Ectodermal cell (in vitro differentiated cells): ENCODE measurements around the gene SPN.
"Not testable (repeated sequence)": the region's sequence is repeated elsewhere in the genome, so short reads cannot be mapped to it uniquely, and the experiment has no call there.

Source experiments
- H3K27ac ChIP-seq: 2 replicates; pipeline ENCODE4 v1.7.0; 2013; ENCODE audit warnings: mild to moderate bottlenecking, low read depth, low read length; ENCODE audit not compliant: insufficient read depth, poor library complexity, severe bottlenecking
- H3K27me3 ChIP-seq: 2 replicates; pipeline ENCODE4 v1.7.0; 2013; ENCODE audit warnings: mild to moderate bottlenecking, low read length; ENCODE audit not compliant: insufficient read depth, control insufficient read depth, poor library complexity, severe bottlenecking
- H3K36me3 ChIP-seq: one replicate; pipeline ENCODE4 v1.7.0; 2013; ENCODE audit warnings: low read length; ENCODE audit not compliant: control insufficient read depth, insufficient read depth
- H3K4me1 ChIP-seq: one replicate; pipeline ENCODE4 v1.7.0; 2013; ENCODE audit warnings: low read length; ENCODE audit not compliant: control insufficient read depth, insufficient read depth
- H3K4me3 ChIP-seq: 2 replicates; pipeline ENCODE4 v1.7.0; 2013; ENCODE audit warnings: low read depth, low read length, control low read depth; ENCODE audit not compliant: insufficient read depth
- H3K9me3 ChIP-seq: 2 replicates; pipeline ENCODE4 v1.7.0; 2013; ENCODE audit warnings: mild to moderate bottlenecking, low read length, moderate library complexity; ENCODE audit not compliant: control insufficient read depth
- WGBS, 2 experiments: methylation state at CpG; one replicate each; pipeline ENCODE4 v1.1.7; 2013; ENCODE audit warnings: missing lambda C conversion rate in 2 of 2; 5-methylcytosine and 5-hydroxymethylcytosine counted together

Gene SPN

GRCh38 chr16:29628707-29629106 is 34.3 kb upstream of the SPN start:
- not testable (repeated sequence) for H3K27ac ChIP-seq, H3K9me3 ChIP-seq, H3K36me3 ChIP-seq, H3K4me3 ChIP-seq, H3K4me1 ChIP-seq, H3K27me3 ChIP-seq
- WGBS, 2 experiments, result 93 to 94% methylated on average over 3 of the region's 10 CpGs

GRCh38 chr16:29629318-29629717 is 33.7 kb upstream of the SPN start:
- H3K4me1 ChIP-seq, H3K27ac ChIP-seq, H3K27me3 ChIP-seq, H3K36me3 ChIP-seq, H3K4me3 ChIP-seq, H3K9me3 ChIP-seq: not testable (repeated sequence)
- WGBS, 2 experiments, result 92 to 93% methylated on average over 10 of the region's 10 CpGs

- WGBS, 2 experiments, result 59 to 66% methylated on average over 17 to 20 of the region's 20 CpGs
- H3K4me1 ChIP-seq, H3K27me3 ChIP-seq: not testable (repeated sequence)
These were observed 31.4 kb upstream of the SPN start for GRCh38 chr16:29631658-29632057.

GRCh38 chr16:29635902-29636301 is 27.1 kb upstream of the SPN start:
- H3K4me3 ChIP-seq, H3K9me3 ChIP-seq, H3K27me3 ChIP-seq, H3K36me3 ChIP-seq, H3K4me1 ChIP-seq, H3K27ac ChIP-seq: not testable (repeated sequence)
- WGBS, 2 experiments, result 84 to 85% methylated on average over 15 of the region's 16 CpGs

More at GRCh38 chr16:29631658-29632057, 31.4 kb upstream of the SPN start:
- not testable (repeated sequence) for H3K36me3 ChIP-seq, H3K9me3 ChIP-seq, H3K4me3 ChIP-seq, H3K27ac ChIP-seq

GRCh38 chr16:29636368-29636767 is 26.7 kb upstream of the SPN start:
- H3K27ac ChIP-seq, H3K36me3 ChIP-seq, H3K9me3 ChIP-seq, H3K4me3 ChIP-seq, H3K27me3 ChIP-seq, H3K4me1 ChIP-seq: not testable (repeated sequence)
- WGBS, 2 experiments, result 40% methylated on average over 1 of the region's 5 CpGs; no CpG with 5 or more reads in 1 of the 2 experiments

- not testable (repeated sequence) for H3K27ac ChIP-seq, H3K36me3 ChIP-seq, H3K4me3 ChIP-seq, H3K9me3 ChIP-seq, H3K4me1 ChIP-seq, H3K27me3 ChIP-seq
- WGBS, 2 experiments, result 89 to 91% methylated on average over 8 of the region's 8 CpGs
These were observed 24.3 kb upstream of the SPN start for GRCh38 chr16:29638751-29639150.

GRCh38 chr16:29641561-29641960 is 21.5 kb upstream of the SPN start:
- Histone ChIP-seq H3K27me3 (no peaks in the 10 kb centered on the region), H3K4me1 (no peaks in the 10 kb centered on the region), H3K9me3 (no peaks in the 10 kb centered on the region), H3K36me3 (no peaks in the 10 kb centered on the region), H3K4me3 (no peak overlapping the region), H3K27ac (no peak overlapping the region)
- 89 to 94% methylated on average over 3 of the region's 3 CpGs for WGBS, 2 experiments

- WGBS, 2 experiments, result 92 to 93% methylated on average over 7 of the region's 7 CpGs
These were observed 19.5 kb upstream of the SPN start for GRCh38 chr16:29643596-29643995.

GRCh38 chr16:29644338-29644857 is 18.6 kb upstream of the SPN start:
- no peaks in the 10 kb centered on the region for H3K9me3 ChIP-seq
- WGBS, 2 experiments, result 90 to 91% methylated on average over 9 of the region's 9 CpGs
- H3K4me3 ChIP-seq, result no peak overlapping the region

More at GRCh38 chr16:29643596-29643995, 19.5 kb upstream of the SPN start:
- H3K27ac ChIP-seq, result no peak overlapping the region
- H3K9me3 ChIP-seq, result no peaks in the 10 kb centered on the region
- H3K4me1 ChIP-seq, result no peaks in the 10 kb centered on the region
- H3K4me3 ChIP-seq, result no peak overlapping the region
- H3K27me3 ChIP-seq, result no peaks in the 10 kb centered on the region
- no peaks in the 10 kb centered on the region for H3K36me3 ChIP-seq

GRCh38 chr16:29644973-29645693 is 17.9 kb upstream of the SPN start:
- H3K27me3 ChIP-seq, result no peaks in the 10 kb centered on the region
- no peak overlapping the region for H3K27ac ChIP-seq
- H3K4me1 ChIP-seq, result peaks cover 7% of the 10 kb centered on the region
- 91 to 96% methylated on average over 4 of the region's 4 CpGs for WGBS, 2 experiments
- H3K36me3 ChIP-seq, result no peaks in the 10 kb centered on the region
- no peaks in the 10 kb centered on the region for H3K9me3 ChIP-seq
- H3K4me3 ChIP-seq, result no peak overlapping the region

More at GRCh38 chr16:29644338-29644857, 18.6 kb upstream of the SPN start:
- Histone ChIP-seq H3K4me1 (peaks cover 2% of the 10 kb centered on the region), H3K36me3 (no peaks in the 10 kb centered on the region), H3K27me3 (no peaks in the 10 kb centered on the region), H3K27ac (no peak overlapping the region)
